ENCODE measurements around the gene ZMIZ1.
A peak's percentile ranks its signal among the peaks of the same experiment; 100 is the strongest.

ZMIZ1 gene

DNA sequence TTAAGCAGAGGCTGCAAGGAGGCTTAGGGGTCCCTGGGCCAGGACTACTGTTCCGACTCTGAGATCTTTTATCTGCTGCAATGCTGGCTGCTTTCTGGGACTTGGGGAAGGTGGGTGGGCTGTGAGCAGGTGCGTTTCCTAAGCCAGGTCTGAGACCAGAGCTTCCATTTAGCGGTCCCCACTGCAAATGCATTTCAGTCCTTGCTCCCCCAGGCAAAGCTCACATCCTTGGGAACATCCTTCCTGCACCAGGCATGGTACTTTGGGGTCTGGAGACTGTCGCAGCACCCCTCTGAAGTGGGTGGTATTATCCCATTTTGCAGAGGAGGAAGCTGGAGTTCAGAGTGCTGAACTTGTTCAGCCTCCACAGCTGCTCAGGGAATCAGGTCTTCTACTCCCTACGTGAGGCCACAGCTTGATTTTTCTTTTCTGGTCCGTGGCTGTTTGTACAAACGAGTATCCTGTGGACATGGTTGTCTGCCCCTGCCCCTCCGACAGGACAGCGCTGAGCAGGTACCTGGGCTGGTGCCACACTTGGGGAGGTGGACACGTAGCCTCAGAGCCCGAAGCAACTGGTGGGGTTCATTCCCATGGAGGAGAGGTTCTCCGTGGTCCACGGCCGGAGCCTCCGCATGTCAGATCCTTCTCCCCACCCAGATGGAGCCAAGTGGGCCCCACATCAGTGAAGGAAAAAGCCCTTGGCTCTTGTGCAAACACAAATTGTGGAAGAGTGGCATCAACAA is 20.0 kb downstream of the ZMIZ1 start:
- Histone ChIP-seq H3K36me3 (ENCODE audit: control insufficient read depth in 4 of 4, insufficient read depth in 4 of 4, low read length in 3 of 4) (peaks cover 0 to 64% (median 9%) of the 10 kb centered on the region in 4 experiments), H3K27me3 (replicated peaks in 2 of 5; ENCODE audit: control insufficient read depth in 4 of 5, insufficient read depth in 5 of 5, low read length in 4 of 5) (no peaks in the 10 kb centered on the region), H3K27ac (ENCODE audit: insufficient read depth in 1 of 2, low read depth in 1 of 2, low read length in 2 of 2, poor library complexity in 1 of 2, severe bottlenecking in 2 of 2) (peak overlapping the region; percentile 9 to 90), H3K4me3 (ENCODE audit: control insufficient read depth in 1 of 7, extremely low read depth in 1 of 7, insufficient read depth in 4 of 7, low read depth in 2 of 7, low read length in 6 of 7) (no peak overlapping the region), H3K4me1 (ENCODE audit: control extremely low read depth in 1 of 4, control insufficient read depth in 4 of 4, insufficient read depth in 4 of 4, low read length in 3 of 4) (peaks cover 2 to 98% (median 96%) of the 10 kb centered on the region in 4 experiments), H3K9me3 (ENCODE audit: control extremely low read depth in 1 of 5, control insufficient read depth in 4 of 5, insufficient read depth in 2 of 5, low read depth in 1 of 5, low read length in 4 of 5) (no peaks in the 10 kb centered on the region)
- 84% methylated on average over 12 of the region's 15 CpGs for WGBS (ENCODE audit: insufficient coverage)
- no peak for DNase-seq
- ChIA-PET CTCF (interaction anchor here (1.0 to 3.3 kb wide), 7 partner anchors 10 to 106 kb away, joined by 3 to 11 read pairs (median 4); no protein-coding TSS in a partner anchor), POLR2A (interaction anchor here (0.6 to 0.7 kb wide), 2 partner anchors 10 to 18 kb away, joined by 4 read pairs; no protein-coding TSS in a partner anchor)

GRCh38 chr10:79089632-79090031 is 20.9 kb downstream of the ZMIZ1 start:
- no CpG with 5 or more reads among the region's 8 CpGs for WGBS (ENCODE audit: insufficient coverage)
- peak overlapping the region in 1 of 7 experiments; percentile 30 for H3K4me3 ChIP-seq (ENCODE audit: control insufficient read depth in 1 of 7, extremely low read depth in 1 of 7, insufficient read depth in 4 of 7, low read depth in 2 of 7, low read length in 6 of 7)
- peaks cover 0 to 66% (median 8%) of the 10 kb centered on the region in 4 experiments for H3K36me3 ChIP-seq (ENCODE audit: control insufficient read depth in 4 of 4, insufficient read depth in 4 of 4, low read length in 3 of 4)
- no peak for DNase-seq
- peak overlapping the region; percentile 47 to 90 for H3K27ac ChIP-seq (ENCODE audit: insufficient read depth in 1 of 2, low read depth in 1 of 2, low read length in 2 of 2, poor library complexity in 1 of 2, severe bottlenecking in 2 of 2)
- CTCF ChIA-PET: interaction anchor here (1.0 to 3.3 kb wide), 5 partner anchors 14 to 105 kb away, joined by 3 to 11 read pairs (median 3); no protein-coding TSS in a partner anchor
- H3K9me3 ChIP-seq (ENCODE audit: control extremely low read depth in 1 of 5, control insufficient read depth in 4 of 5, insufficient read depth in 2 of 5, low read depth in 1 of 5, low read length in 4 of 5): no peaks in the 10 kb centered on the region
- POLR2A ChIA-PET: no interaction called here
- peaks cover 3 to 98% (median 96%) of the 10 kb centered on the region in 4 experiments for H3K4me1 ChIP-seq (ENCODE audit: control extremely low read depth in 1 of 4, control insufficient read depth in 4 of 4, insufficient read depth in 4 of 4, low read length in 3 of 4)
- H3K27me3 ChIP-seq (replicated peaks in 2 of 5; ENCODE audit: control insufficient read depth in 4 of 5, insufficient read depth in 5 of 5, low read length in 4 of 5): no peaks in the 10 kb centered on the region

DNA sequence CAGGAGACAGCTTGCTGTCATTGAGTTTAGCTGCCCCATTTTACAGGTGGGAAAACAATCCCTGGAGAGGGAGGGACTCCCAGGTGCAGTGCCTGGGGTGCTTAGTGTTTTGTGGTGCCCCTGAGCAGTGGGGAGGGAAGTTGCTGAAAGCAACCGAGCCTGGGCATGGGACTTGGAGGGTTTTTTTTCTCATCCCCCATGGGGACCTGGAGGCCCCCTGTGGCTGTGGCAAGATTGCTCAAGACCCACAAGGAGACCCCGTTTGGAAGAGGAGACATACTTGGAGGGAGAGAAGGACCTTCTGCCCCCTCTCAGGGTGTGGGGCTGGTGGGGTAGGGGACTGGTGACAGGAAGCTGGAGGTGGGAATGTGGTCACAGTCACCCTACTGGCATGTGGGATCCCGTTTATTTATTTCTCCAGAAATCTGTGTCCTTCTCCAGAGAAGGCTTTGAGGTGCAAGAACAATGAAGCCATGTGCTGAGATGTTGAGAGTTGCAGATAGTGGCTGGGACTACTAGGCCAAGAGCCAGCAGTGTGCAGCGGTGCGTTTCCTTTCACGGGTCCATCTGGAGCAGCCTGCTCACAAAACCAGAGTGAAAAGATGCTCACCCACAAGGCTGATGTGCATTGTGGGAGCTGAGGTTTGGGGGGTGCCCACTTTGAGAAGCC is 21.5 kb downstream of the ZMIZ1 start:
- H3K4me1 ChIP-seq (ENCODE audit: control extremely low read depth in 1 of 4, control insufficient read depth in 4 of 4, insufficient read depth in 4 of 4, low read length in 3 of 4): peaks cover 8 to 98% (median 96%) of the 10 kb centered on the region in 4 experiments
- H3K27me3 ChIP-seq (replicated peaks in 2 of 5; ENCODE audit: control insufficient read depth in 4 of 5, insufficient read depth in 5 of 5, low read length in 4 of 5): no peaks in the 10 kb centered on the region
- DNase-seq: peak in 2 of 3 donors; percentile 57 to 61
- CTCF ChIA-PET: interaction anchor here (0.9 to 3.3 kb wide), 8 partner anchors 11 to 105 kb away, joined by 3 to 11 read pairs (median 4); no protein-coding TSS in a partner anchor
- H3K9me3 ChIP-seq (ENCODE audit: control extremely low read depth in 1 of 5, control insufficient read depth in 4 of 5, insufficient read depth in 2 of 5, low read depth in 1 of 5, low read length in 4 of 5): no peaks in the 10 kb centered on the region
- 3% methylated on average over 5 of the region's 6 CpGs for WGBS (ENCODE audit: insufficient coverage)
- peak overlapping the region in 2 of 7 experiments; percentile 30 to 33 for H3K4me3 ChIP-seq (ENCODE audit: control insufficient read depth in 1 of 7, extremely low read depth in 1 of 7, insufficient read depth in 4 of 7, low read depth in 2 of 7, low read length in 6 of 7)
- H3K36me3 ChIP-seq (ENCODE audit: control insufficient read depth in 4 of 4, insufficient read depth in 4 of 4, low read length in 3 of 4): peaks cover 0 to 64% (median 8%) of the 10 kb centered on the region in 4 experiments
- POLR2A ChIA-PET: interaction anchor here (0.9 to 1.0 kb wide), 2 partner anchors 47 to 58 kb away, joined by 3 to 6 read pairs; no protein-coding TSS in a partner anchor
- peak overlapping the region; percentile 47 to 90 for H3K27ac ChIP-seq (ENCODE audit: insufficient read depth in 1 of 2, low read depth in 1 of 2, low read length in 2 of 2, poor library complexity in 1 of 2, severe bottlenecking in 2 of 2)

DNA sequence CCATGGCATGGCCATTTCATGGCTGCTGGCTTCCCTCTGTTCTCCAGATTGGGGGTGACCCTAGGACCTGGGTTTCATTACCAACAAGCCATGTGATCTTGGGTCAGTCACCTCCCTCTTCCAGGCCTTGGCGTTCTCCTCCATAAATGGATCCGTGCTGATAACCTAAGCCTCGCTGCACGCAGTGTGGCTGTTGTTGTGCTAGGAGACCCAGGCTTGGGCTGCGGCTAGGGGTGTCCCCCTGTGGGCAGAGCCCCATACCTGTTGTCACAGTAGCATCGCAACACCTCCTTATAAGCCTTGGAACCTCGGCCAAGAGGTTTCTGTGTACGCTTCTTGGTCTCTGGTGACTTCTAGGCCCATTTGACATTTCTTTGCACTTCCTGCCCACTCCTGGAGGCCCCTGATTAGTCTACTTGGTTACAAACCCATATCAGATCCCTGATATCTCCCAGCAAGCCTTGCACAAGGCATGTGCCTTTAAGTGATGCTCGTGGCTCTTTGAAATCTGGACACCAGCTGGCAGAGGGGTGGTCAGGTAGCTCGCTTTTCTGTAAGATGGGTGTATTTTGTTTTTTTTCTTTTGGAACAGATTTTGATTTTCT is 23.6 kb downstream of the ZMIZ1 start:
- Histone ChIP-seq H3K4me3 (ENCODE audit: control insufficient read depth in 1 of 7, extremely low read depth in 1 of 7, insufficient read depth in 4 of 7, low read depth in 2 of 7, low read length in 6 of 7) (peak overlapping the region in 2 of 7 experiments; percentile 1 to 26), H3K9me3 (ENCODE audit: control extremely low read depth in 1 of 5, control insufficient read depth in 4 of 5, insufficient read depth in 2 of 5, low read depth in 1 of 5, low read length in 4 of 5) (no peaks in the 10 kb centered on the region), H3K27ac (ENCODE audit: insufficient read depth in 1 of 2, low read depth in 1 of 2, low read length in 2 of 2, poor library complexity in 1 of 2, severe bottlenecking in 2 of 2) (peak overlapping the region; percentile 61 to 90), H3K4me1 (ENCODE audit: control extremely low read depth in 1 of 4, control insufficient read depth in 4 of 4, insufficient read depth in 4 of 4, low read length in 3 of 4) (peaks cover 10 to 100% (median 97%) of the 10 kb centered on the region in 4 experiments), H3K27me3 (replicated peaks in 2 of 5; ENCODE audit: control insufficient read depth in 4 of 5, insufficient read depth in 5 of 5, low read length in 4 of 5) (no peaks in the 10 kb centered on the region), H3K36me3 (ENCODE audit: control insufficient read depth in 4 of 4, insufficient read depth in 4 of 4, low read length in 3 of 4) (peaks cover 0 to 65% (median 4%) of the 10 kb centered on the region in 4 experiments)
- ChIA-PET CTCF (interaction anchor here (0.6 to 2.7 kb wide), 4 partner anchors 12 to 110 kb away, joined by 3 to 14 read pairs (median 6); no protein-coding TSS in a partner anchor), POLR2A (interaction anchor here (1.7 kb wide), 1 partner anchor 8 kb away, joined by 6 read pairs; no protein-coding TSS in a partner anchor)
- peak; percentile 42 to 71 (median 61) for DNase-seq
- 82% methylated on average over 7 of the region's 10 CpGs for WGBS (ENCODE audit: insufficient coverage)

- peak; percentile 88 to 94 (median 91) for DNase-seq
- POLR2A ChIA-PET: interaction anchor here (0.9 to 1.7 kb wide), 8 partner anchors 9 to 101 kb away, joined by 3 to 8 read pairs (median 4); partner anchors contain the start of gene ZMIZ1
- H3K4me3 ChIP-seq (ENCODE audit: control insufficient read depth in 1 of 7, extremely low read depth in 1 of 7, insufficient read depth in 4 of 7, low read depth in 2 of 7, low read length in 6 of 7): peak overlapping the region in 6 of 7 experiments; percentile 13 to 61 (median 46)
- H3K27me3 ChIP-seq (replicated peaks in 2 of 5; ENCODE audit: control insufficient read depth in 4 of 5, insufficient read depth in 5 of 5, low read length in 4 of 5): no peaks in the 10 kb centered on the region
- H3K9me3 ChIP-seq (ENCODE audit: control extremely low read depth in 1 of 5, control insufficient read depth in 4 of 5, insufficient read depth in 2 of 5, low read depth in 1 of 5, low read length in 4 of 5): no peaks in the 10 kb centered on the region
- H3K4me1 ChIP-seq (ENCODE audit: control extremely low read depth in 1 of 4, control insufficient read depth in 4 of 4, insufficient read depth in 4 of 4, low read length in 3 of 4): peaks cover 14 to 100% (median 97%) of the 10 kb centered on the region in 4 experiments
- CTCF ChIA-PET: interaction anchor here (0.8 to 2.7 kb wide), 12 partner anchors 10 to 141 kb away, joined by 3 to 14 read pairs (median 4); no protein-coding TSS in a partner anchor
- 2% methylated on average over 23 of the region's 24 CpGs for whole genome bisulfite sequencing (ENCODE audit: insufficient coverage)
- peaks cover 0 to 55% (median 3%) of the 10 kb centered on the region in 4 experiments for H3K36me3 ChIP-seq (ENCODE audit: control insufficient read depth in 4 of 4, insufficient read depth in 4 of 4, low read length in 3 of 4)
- H3K27ac ChIP-seq (ENCODE audit: insufficient read depth in 1 of 2, low read depth in 1 of 2, low read length in 2 of 2, poor library complexity in 1 of 2, severe bottlenecking in 2 of 2): peak overlapping the region; percentile 88 to 90
These were observed 25.1 kb downstream of the ZMIZ1 start for GRCh38 chr10:79093658-79094411.

Measured in common myeloid progenitor, CD34-positive (primary cell).